Right cardiac atrium (tissue), 5 donors: ENCODE measurements around the gene CKLF. TPM values are rescaled to one million over a fixed set of nuclear protein-coding genes. Genes with fewer than 3 reads are reported as not detected.

Source experiments
- ATAC-seq, 2 donors: fragments of 200-7000 bp; cut with Tn5 transposase; one replicate each; pipeline versions ENCODE4 v1.8.0 to v1.9.1; 2020; ENCODE audit warnings: moderate library complexity in 2 of 2, mild to moderate bottlenecking in 1 of 2
- DNase-seq, 3 donors: peaks; one replicate each; pipeline ENCODE4 v3.0.0-alpha.2; 2020
- H3K27ac ChIP-seq: one replicate; pipeline ENCODE4 v1.5.1; 2013; ENCODE audit warnings: mild to moderate bottlenecking, low read length, control low read depth, moderate library complexity
- H3K27me3 ChIP-seq: one replicate; pipeline ENCODE4 v1.6.1; 2013; ENCODE audit not compliant: control insufficient read depth, insufficient read depth
- H3K4me1 ChIP-seq: one replicate; pipeline ENCODE4 v1.6.1; 2013; ENCODE audit warnings: low read length; ENCODE audit not compliant: control insufficient read depth, insufficient read depth
- H3K4me3 ChIP-seq: one replicate; pipeline ENCODE4 v1.5.1; 2013; ENCODE audit warnings: low read length, control low read depth
- H3K9me3 ChIP-seq: one replicate; pipeline ENCODE4 v1.6.1; 2013; ENCODE audit warnings: low read length; ENCODE audit not compliant: control insufficient read depth
- WGBS: extraction: QIAGEN DNeasy Blood & Tissue Kit; methylation state at CpG from one replicate; pipeline ENCODE4 v1.1.7; 2013; 5-methylcytosine and 5-hydroxymethylcytosine counted together
- intact Hi-C, 4 donors: fragments of 100-400 bp; cut with DNase I; formaldehyde crosslinking; loops; one replicate each; pipeline versions ENCODE4 v1.11.0 to v1.14.0; 2022 to 2023
- polyA plus RNA-seq: library from polyadenylated mRNA; stranded (reverse); fragments of 200-250 nt; gene quantifications from one replicate; pipeline ENCODE4 v1.2.3, GENCODE V29; 2013
- total RNA-seq, 4 donors: library from RNA; stranded (reverse); fragmentation: NEBNext Ultra II Directional; extraction: Animal tissue kit (Norgen Biotek cat#: 25700); gene quantifications; one replicate each; pipeline ENCODE4 v1.2.1, GENCODE V29; 2021
- donor health status: healthy with polysubstance abuse.
- donor health status: DM: no; HTN: yes; CAD: no.
- donor health status: DM: no; HTN: no; CAD: no.
- donor health status: DM: no; HTN: yes; CAD: no; lungs with severe emphysema.
- donor health status: DM: yes; HTN: yes; CAD: no.

Gene CKLF
- total and polyA plus RNA-seq, 5 donors = 8.9 to 19.0 (median 13.5) TPM

DNA sequence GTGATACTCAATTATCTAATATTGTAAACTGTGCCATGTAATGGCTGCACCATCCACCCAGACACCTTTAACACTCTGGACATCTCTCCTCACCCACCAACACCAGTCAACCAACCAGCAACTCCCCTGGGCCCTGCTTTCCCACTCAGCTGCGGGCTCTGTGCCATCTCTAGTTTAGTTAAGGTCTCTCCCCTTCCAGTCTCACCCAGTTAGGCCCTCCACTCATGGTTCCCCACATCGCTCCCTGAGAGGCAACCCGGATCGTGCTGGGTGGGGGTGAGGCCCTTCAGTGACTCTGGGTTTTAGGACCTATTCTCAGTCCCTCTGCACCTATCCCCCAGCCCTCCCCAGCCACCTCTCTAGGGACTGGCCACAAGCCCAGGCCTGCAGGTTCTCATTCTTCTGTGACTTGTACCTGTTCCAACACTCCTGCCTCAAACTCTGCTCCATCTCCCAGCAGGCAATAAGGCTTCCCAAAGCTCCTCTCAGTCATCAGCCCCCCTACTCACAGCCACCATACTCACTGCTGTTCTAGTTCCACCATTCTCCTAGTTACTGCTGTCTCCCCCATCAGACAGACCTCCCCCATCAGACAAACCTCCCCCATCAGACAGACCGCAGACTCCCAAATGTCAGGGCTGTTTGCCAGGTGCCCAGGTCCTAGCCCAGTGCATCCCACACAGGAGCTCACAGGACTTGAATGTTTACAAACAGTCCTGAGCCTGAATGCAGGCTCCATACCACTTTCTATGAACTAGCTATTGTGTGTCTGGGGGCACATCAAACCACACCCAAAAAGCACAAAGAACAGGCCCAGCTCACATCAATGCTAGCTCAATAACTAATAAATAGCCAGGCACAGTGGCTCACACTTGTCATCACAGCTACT is 5.0 kb upstream of the CKLF start:
- no peak for DNase-seq
- H3K9me3 ChIP-seq = no peaks in the 10 kb centered on the region
- H3K27ac ChIP-seq = peak overlapping the region; percentile 25
- ATAC-seq = no peak
- H3K4me3 ChIP-seq = no peak overlapping the region
- H3K27me3 ChIP-seq = no peaks in the 10 kb centered on the region
- peaks cover 9% of the 10 kb centered on the region for H3K4me1 ChIP-seq
- WGBS = 92% methylated on average over 5 of the region's 5 CpGs
- intact Hi-C loops = no loop called here

DNA sequence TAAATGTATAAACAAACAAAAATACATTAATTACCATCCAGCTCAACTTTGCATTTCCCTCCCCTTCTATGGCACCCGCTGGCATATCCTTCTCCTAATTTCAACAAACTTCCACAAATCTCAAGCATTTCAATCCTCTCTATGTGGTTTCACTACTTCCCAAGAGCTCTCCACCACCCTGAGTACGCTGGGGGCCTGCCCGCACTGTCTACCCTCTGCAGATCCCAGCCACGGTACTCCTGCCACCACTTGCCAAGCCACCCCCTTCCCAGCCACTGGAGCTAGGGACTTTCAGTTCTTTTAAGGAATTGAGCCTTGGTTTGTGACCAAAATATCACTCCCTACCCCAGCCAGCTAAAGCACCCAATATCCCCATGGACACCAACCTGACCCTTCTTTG is 4.3 kb upstream of the CKLF start:
- intact Hi-C loops = no loop called here
- Histone ChIP-seq H3K9me3 (no peaks in the 10 kb centered on the region), H3K27ac (peak overlapping the region; percentile 25), H3K27me3 (no peaks in the 10 kb centered on the region), H3K4me3 (no peak overlapping the region), H3K4me1 (peaks cover 9% of the 10 kb centered on the region)
- WGBS = 81% methylated on average over 4 of the region's 4 CpGs
- ATAC-seq (no peak), DNase-seq (no peak)

DNA sequence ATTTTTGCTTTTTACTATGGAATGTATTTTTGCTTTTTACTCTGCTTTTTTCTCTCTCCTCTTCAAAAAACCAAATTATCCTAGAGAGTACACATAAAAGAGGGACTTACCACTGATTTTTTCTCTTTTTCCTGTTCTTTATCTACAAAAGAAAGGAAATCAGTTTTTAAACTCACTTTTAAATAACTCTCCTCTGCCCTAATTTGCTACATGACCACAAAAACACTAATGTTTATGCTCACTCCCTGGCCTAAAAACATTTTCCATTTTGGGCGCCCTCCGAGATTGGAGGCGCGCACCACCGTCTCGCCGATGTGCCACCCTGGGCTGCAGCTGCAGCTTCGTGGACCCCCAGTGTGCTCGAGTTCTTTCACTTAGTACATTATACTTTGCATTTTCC is 3.5 kb upstream of the CKLF start:
- no peak for ATAC-seq
- DNase-seq = no peak
- WGBS = 38% methylated on average over 9 of the region's 9 CpGs
- H3K9me3 ChIP-seq = no peaks in the 10 kb centered on the region
- peaks cover 6% of the 10 kb centered on the region for H3K4me1 ChIP-seq
- no peaks in the 10 kb centered on the region for H3K27me3 ChIP-seq
- H3K27ac ChIP-seq = peak overlapping the region; percentile 98
- peak overlapping the region; percentile 96 for H3K4me3 ChIP-seq
- intact Hi-C loops = no loop called here

DNA sequence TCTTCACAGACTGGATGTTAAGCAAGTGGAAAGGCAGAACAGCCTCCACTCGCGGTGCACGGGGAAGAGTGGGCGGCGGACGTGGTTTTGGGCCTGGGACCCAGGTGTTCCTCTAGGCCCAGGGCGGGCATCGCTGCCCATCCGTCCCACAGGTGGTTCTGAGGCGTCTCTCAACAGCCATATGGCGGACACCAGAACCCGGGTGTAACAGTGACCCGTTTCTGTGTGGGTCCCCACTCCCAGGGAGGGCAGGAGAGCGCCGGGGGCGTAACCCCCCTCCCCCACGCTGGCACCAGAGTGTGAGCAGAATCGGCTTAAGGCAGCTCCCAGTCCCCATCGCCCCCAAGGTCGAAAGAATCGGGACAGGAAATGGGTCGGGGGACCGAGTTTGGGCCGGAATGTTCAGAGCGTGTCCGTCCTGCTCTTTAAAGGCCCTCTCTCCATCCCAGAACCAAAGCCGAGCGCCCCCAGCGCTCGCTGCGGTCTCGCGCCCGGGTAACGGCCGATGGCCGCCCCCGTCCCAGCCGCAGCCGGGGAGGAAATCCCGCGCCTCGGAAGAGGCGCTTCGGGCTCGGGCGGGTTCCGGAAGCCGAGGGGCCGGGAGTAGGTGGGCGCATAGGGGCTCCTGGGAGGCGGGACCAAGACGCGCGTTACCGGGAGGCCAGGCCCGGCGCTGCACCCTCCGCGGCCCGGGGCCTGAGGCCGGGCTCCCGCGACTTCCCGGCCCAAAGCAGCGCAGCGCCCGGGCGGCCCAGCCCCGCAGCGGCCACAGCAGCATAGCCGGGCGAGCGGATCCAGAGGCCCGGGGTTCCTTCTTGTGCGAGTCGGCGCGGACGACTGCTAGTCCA is 2.9 kb upstream of the CKLF start, which contains the start of gene TK2:
Gene TK2 (minus strand): TSS at position 839 of the 848 bp plus-strand sequence. CDS start 61 bp downstream, at position 778.
- ATAC-seq = peak; percentile 68 to 72
- peak within 1 kb of the TSS; percentile 96 for H3K4me3 ChIP-seq
- WGBS = 1% methylated on average over 80 of the region's 80 CpGs

DNA sequence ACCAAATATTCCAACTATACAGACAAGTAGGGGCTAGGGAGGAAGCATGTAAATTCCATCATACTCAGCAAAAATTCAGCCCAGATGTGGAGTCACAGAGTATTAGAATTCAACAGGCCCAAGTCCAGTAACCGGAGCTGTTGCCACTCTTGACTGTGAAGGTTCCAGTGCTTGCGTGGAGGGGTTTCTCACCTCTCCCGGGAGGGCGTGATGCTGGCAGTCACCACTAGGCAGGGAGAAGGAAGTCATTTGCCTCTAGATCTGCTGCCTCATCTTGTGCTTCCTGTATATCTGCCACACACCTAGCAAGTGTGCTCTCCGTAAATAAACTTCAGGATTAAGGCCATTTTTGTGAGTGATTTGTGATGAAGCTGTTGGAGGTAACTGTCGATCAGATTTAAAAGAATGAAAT is 1.0 kb upstream of the CKLF start:
- no peak for ATAC-seq
- peaks cover 6% of the 10 kb centered on the region for H3K4me1 ChIP-seq

More for the DNA sequence above, 2.9 kb upstream of the CKLF start, which contains the start of gene TK2:
- Histone ChIP-seq H3K27me3 (no peaks in the 10 kb centered on the region), H3K4me1 (peaks cover 6% of the 10 kb centered on the region), H3K9me3 (no peaks in the 10 kb centered on the region), H3K27ac (peak within 1 kb of the TSS; percentile 98)
- intact Hi-C loops = loop anchor here in 1 of 4 donors (5.0 kb wide), 1 partner anchor 53 kb away; the partner anchor contains the start of gene CMTM3
- peak; percentile 73 to 91 (median 89) for DNase-seq

DNA sequence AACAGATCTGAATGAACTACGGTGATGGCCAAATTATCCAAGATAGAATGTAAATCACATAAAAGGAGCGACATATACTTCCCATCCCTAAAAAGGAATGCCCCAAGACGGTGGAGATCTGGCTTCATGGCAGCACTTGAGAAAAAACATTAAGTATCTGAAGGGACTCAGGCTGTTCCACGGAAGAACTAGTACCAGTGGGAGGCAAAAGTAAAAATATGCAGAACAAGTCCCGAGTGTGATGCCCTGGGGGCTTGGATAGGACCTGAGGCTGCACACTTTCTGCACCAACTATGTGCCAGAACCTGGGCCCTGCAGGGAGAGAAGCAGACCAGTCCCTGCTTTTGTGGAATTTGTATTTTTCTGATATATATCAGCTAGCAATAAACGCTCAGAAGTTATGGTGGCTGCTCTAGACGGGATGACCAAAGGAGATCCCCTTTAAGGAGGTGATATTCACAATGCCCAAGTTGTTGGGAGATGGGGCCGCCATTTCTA is 539 bp upstream of the CKLF start:
- WGBS = 32% methylated on average over 8 of the region's 8 CpGs
- Histone ChIP-seq H3K9me3 (no peaks in the 10 kb centered on the region), H3K27ac (peak overlapping the region; percentile 100), H3K4me1 (peaks cover 6% of the 10 kb centered on the region), H3K27me3 (no peaks in the 10 kb centered on the region), H3K4me3 (peak overlapping the region; percentile 70)
- intact Hi-C loops = loop anchor here in 1 of 4 donors (5.0 kb wide), 1 partner anchor 50 kb away; the partner anchor contains the start of gene CMTM3
- ATAC-seq (peak in 1 of 2 donors; percentile 0), DNase-seq (no peak)

More for the DNA sequence above, 1.0 kb upstream of the CKLF start:
- Histone ChIP-seq H3K9me3 (no peaks in the 10 kb centered on the region), H3K4me3 (no peak overlapping the region), H3K27me3 (no peaks in the 10 kb centered on the region), H3K27ac (peak overlapping the region; percentile 100)
- DNase-seq = peak in 1 of 3 donors; percentile 56
- intact Hi-C loops = loop anchor here in 1 of 4 donors (5.0 kb wide), 1 partner anchor 51 kb away; the partner anchor contains the start of gene CMTM3
- 30% methylated on average over 6 of the region's 6 CpGs for WGBS

DNA sequence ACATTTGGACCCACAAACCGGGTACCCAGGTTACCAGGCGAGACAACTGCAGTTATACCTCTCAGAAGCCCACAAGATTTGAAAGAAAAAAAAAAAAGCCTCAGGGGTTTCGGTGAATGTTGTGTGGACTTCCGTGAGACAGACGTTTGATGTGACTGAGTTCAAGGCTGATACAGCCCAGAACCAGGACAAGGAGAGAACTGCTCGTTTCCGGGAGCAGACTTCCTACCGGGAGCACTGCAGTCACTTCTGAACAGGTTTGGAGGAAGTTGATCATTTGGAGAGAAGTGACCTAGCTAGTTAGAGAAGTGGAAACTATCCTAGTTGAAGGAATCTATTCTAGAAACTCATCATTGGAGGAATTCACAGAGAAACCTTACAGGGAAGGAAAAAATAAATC is 847 bp downstream of the CKLF start:
- ATAC-seq (no peak), DNase-seq (no peak)
- 34% methylated on average over 8 of the region's 8 CpGs for WGBS
- peak overlapping the region; percentile 70 for H3K4me3 ChIP-seq
- peaks cover 3% of the 10 kb centered on the region for H3K4me1 ChIP-seq
- H3K27ac ChIP-seq = no peak overlapping the region
- no peaks in the 10 kb centered on the region for H3K27me3 ChIP-seq
- intact Hi-C loops = loop anchor here in 1 of 4 donors (5.0 kb wide), 1 partner anchor 49 kb away; the partner anchor contains the start of gene CMTM3
- no peaks in the 10 kb centered on the region for H3K9me3 ChIP-seq

DNA sequence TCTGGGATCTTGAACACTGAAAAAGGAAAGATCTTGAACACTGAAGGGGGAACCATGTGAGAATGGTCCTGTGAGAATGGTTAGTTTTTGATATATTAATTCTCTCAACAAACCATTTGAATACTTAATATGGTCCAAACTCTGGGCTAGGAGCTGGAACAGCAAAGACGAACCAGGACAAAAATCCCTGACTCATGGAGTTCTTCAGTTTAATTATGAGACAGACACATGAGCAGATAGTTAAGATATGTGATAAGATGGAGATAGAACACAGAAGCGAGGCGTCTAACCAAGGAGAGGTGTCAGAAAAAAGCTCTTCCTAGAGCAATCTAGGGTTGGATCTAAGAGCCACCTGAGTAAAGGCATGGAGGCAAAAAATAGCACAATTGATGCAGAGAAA is 1.6 kb downstream of the CKLF start:
- Histone ChIP-seq H3K27me3 (no peaks in the 10 kb centered on the region), H3K27ac (no peak overlapping the region), H3K4me1 (no peaks in the 10 kb centered on the region), H3K4me3 (no peak overlapping the region), H3K9me3 (no peaks in the 10 kb centered on the region)
- ATAC-seq (no peak), DNase-seq (no peak)
- intact Hi-C loops = loop anchor here in 1 of 4 donors (5.0 kb wide), 1 partner anchor 48 kb away; the partner anchor contains the start of gene CMTM3
- WGBS = 86% methylated on average over 3 of the region's 3 CpGs

DNA sequence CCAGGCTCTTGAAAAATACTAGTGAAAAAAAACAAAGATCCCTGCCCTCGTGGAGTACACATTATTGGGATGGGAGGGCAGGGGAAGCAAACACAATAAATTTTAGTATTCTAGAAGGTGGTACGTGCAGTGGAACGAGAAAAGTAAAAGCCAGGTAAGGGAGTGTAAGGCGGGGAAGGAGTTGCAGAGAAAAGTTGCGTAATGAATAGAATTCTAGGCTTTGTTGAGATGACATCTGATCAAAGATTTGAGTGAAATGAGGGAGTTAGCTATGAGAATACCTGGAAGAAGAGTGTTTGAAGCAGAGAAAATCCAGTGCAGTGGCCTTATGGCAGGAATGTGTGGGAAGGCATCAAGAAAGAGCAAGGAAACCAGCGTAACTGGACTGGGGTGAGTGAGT is 2.1 kb downstream of the CKLF start:
- 91% methylated on average over 6 of the region's 6 CpGs for WGBS
- no peaks in the 10 kb centered on the region for H3K4me1 ChIP-seq
- intact Hi-C loops = loop anchor here in 1 of 4 donors (5.0 kb wide), 1 partner anchor 48 kb away; the partner anchor contains the start of gene CMTM3
- H3K27ac ChIP-seq = no peak overlapping the region
- DNase-seq (no peak), ATAC-seq (no peak)
- no peaks in the 10 kb centered on the region for H3K9me3 ChIP-seq
- no peak overlapping the region for H3K4me3 ChIP-seq
- no peaks in the 10 kb centered on the region for H3K27me3 ChIP-seq

DNA sequence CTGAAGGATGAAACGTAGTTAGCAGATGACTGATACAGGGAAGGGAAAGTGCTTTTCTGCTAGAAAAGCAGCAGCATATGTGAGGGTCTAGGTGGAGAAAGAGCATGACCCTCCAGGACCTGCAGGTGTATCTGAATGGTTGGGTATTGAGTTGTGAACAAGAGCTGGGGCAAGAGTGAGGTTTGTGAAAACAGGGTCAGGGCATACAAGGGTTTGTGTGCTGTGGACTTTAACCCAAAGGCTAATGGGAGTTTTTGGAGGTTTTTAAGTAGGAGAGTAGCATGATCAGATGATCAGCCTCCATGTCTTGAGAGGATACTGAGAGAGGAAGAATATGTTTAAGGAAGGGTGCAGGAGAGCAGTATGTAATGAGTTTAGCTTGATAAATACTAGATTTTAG is 7.7 kb downstream of the CKLF start:
- Histone ChIP-seq H3K4me1 (no peaks in the 10 kb centered on the region), H3K9me3 (no peaks in the 10 kb centered on the region), H3K27ac (no peak overlapping the region), H3K4me3 (no peak overlapping the region), H3K27me3 (no peaks in the 10 kb centered on the region)
- no peak for DNase-seq
- intact Hi-C loops = no loop called here
- WGBS = 82% methylated on average over 1 of the region's 1 CpG
- ATAC-seq = no peak
